GM19438 (cell line): ENCODE results near the gene SUN2.

Experiments
- ATAC-seq: cut with Tn5 transposase; IDR thresholded peaks from one replicate; pipeline ENCODE4 v1.9.1; 2021; ENCODE audit warnings: low read depth; ENCODE audit not compliant: unreplicated experiment

SUN2 gene

GRCh38 chr22:38724176-38724575 lies 31.6 kb downstream of the SUN2 start:
- ATAC-seq: no peak

GRCh38 chr22:38721551-38721950 lies 34.2 kb downstream of the SUN2 start:
- no peak for ATAC-seq

GRCh38 chr22:38720350-38720749 lies 35.4 kb downstream of the SUN2 start:
- no peak for ATAC-seq

DNA sequence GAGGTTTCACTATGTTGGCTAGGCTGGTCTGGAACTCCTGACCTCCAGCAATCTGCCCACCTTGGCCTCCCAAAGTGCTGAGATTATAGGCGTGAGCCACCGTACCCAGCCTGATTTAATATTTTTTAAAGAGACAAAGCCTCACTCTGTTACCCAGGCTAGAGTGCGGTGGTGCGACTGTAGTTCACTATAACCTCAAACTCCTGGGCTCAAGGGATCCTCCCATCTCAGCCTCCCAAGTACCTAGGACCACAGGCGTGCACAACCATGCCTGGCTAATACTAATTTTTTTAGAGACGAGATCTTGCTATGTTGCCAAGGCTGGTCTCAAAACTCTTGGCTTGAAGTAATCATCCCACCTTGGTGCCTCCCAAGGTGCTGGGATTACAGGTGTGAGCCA lies 36.6 kb downstream of the SUN2 start:
- no peak for ATAC-seq

DNA sequence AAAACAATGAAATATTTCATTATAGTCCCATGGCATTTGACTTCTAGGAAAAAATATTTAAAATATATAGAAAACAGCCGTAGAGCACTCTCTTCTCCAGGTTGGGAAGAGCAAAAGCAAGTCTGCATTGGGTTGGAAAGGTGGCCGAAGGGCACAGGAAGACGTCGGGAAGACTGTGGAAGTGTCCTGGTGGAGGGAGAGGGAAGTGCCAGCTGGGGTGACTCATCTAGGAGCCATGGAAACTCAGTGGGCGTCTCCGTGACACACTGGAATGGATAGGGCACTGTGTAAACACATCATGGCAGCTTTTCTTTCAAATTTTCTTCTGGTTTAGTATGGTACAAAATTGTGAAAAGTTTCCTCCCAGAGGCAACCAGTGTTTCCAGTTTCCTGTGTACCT lies 37.4 kb downstream of the SUN2 start:
- no peak for ATAC-seq

DNA sequence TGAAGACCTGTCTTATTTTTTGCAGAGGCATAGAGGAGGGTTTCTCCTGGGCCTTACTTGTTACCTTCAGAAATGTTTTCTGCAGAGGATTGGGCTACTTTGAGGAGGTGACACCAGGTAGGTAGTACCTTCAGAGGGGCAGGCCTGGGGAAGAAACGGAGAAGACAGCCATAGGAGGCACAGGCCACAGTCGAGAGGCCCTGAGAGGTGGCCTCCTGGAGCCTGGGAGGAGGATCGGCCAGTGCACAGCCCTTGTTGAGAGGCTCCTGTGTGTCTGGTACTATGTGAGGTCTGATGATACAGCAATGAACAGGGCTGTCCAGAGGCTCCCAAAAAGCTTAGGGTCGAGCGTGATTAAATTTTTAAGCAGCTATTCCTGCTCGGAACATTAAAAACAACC lies 38.6 kb downstream of the SUN2 start:
- no peak for ATAC-seq

DNA sequence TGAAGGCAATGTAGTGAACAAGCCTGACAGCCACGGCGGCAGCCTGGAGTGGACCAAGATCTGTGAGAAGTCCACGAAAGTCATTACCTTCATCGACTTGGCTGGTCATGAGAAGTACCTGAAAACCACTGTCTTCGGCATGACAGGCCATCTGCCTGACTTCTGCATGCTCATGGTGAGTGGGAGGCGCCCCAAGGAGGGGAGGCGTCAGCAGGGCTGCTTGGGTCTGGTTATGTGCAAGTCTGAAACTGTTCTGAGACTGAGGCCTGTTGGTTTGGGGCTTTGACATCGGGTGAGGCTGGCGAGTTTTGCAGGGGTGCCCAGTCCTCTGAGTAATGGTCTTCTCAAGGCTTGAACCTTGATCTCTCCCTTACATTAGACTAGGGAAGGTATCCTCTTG lies 39.0 kb downstream of the SUN2 start:
- no peak for ATAC-seq

DNA sequence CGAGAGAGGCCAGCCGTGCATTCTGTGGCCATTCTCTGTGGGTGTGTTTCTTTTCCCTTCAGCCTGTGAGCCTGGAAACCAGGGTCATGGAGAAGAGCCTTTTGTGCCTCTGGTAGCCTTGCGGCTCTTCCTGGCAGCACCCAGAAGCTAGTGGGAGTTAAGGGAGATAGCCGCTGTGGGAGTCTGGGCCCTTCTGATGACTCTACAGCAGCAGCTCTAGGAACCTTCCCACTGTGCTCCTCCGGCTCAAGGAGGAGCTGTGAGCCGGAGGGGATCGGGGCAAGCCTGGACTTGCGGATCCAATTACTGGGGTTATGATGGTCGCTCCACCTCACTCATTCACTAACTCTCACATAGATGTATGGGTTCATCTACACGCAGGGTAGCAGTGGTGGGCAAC lies 39.5 kb downstream of the SUN2 start:
- ATAC-seq: no peak

DNA sequence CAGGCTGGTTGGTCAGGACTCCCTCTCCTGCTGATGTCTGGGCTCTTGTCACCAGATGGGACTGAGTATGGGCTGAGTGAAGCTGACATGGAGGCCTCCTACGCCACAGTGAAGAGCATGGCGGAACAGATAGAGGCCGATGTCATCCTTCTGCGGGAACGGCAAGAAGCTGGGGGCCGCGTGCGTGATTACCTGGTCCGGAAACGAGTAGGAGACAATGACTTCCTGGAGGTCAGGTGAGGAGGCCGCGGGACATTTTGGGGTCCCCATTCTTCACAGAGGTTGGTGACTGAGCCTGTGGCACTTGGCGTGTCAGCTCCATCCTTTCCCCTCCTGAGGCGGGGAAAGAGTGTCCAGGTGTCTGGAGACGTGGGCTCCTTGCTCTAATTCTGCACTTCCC lies 39.9 kb downstream of the SUN2 start:
- no peak for ATAC-seq

- no peak for ATAC-seq
These were observed 40.5 kb downstream of the SUN2 start for GRCh38 chr22:38715176-38715764.

DNA sequence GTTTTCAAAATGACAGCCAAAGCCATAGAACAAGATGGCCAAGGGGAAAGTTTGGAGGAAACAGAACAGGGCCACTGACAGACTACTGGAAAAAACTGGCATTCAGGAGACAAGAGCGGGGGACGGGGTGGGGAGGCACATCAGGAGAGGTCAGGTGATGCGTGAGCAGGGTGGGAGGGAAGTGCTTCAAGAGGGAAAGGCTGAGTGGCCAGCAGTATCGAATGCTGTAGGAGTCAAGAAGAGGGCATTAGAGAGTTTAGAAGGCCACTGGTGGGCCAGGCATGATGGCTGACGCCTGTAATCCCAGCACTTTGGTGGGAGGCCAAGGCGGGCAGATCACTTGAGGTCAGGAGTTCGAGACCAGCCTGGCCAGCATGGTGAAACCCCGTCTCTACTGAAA lies 41.9 kb downstream of the SUN2 start:
- no peak for ATAC-seq

DNA sequence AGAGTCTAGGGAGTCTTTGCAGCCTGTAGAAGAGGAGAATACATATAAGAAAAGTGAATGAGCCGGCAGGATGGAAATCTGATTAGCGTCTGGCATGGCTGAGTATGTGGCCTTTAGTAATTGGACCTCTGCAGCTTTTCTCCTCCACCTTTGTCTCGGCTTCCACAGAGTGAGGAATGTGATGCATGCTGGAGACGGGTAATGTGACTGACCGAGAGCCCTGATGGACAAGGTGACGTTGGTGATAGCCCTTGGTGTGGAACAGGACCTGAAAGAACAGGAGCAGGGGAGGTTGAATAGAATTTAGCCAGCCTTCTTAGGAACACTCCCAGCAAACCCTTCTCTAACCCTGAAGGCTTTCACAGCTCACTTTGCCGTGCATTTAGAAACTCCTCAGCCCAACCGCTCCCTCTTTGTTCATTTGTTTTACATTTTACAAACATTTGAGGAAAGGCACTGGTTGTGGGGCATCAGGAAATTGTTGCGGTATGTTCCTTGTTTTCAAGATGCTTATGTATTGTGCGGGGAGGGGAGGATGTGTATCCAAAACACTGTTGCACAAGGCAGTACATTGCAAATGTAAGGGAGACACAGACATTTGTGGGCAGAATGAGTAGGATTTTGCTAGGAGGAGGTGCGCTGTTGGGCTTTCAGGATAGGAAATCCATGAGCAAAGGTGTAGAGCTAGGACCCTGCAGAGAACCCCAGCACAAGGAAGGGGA lies 43.2 kb downstream of the SUN2 start:
- ATAC-seq: no peak

DNA sequence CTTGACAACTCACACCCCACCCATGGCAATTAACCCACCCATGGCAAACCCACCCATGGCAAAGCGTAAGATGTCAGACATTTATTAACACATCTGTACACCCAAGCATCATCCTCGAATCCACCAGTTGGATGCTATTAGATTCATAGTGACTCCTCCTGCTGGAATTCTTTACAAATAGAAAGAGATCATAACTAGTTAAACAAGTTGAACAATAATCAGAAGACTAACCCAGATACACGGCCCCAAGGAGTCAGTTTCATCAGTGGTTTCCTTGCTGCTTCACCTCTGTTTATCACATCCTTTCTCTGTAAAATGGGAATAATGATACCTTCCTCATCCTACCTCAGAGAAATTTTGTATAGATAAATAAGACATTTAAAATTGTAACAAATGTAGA lies 44.9 kb downstream of the SUN2 start:
- ATAC-seq: no peak

DNA sequence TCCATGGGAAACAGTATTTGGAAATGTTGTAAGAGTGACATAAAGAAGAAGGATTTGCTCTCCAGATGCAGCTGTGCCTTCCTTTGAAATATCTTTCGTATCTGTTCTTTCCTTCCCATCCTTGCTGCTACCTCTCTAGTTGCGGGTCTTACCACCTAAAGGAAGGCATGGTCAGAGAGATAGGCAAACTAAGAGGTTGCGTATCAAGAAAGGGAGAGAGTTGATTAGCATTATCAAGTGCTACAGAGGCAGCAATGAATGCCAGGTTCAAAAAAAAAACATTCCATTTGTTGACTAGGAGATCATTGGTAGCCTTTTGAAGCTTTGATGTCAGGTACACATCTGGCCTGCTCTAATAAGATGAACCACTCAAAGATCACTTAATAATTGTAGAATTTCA lies 45.4 kb downstream of the SUN2 start:
- no peak for ATAC-seq

DNA sequence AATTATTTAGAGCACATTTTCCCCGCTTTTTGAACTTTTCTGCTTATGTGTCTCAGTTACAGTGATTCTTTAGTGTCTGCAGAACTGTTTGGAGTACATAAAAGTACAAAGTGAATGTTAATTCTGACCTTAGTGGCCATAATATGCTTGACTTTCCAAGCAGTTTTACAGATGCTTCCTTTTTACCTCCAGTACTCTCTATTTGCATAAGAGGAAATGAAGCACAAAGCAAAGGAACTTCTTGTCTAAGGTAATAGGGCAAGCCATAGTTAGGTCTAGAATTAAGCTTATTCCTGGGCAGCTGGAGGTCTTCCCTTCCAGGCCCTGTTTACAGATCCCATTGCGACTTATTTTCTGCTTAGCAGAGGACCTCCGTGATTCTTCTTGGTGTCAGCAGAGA lies 46.5 kb downstream of the SUN2 start:
- ATAC-seq: no peak

GRCh38 chr22:38707984-38708383 lies 47.8 kb downstream of the SUN2 start:
- ATAC-seq: no peak

DNA sequence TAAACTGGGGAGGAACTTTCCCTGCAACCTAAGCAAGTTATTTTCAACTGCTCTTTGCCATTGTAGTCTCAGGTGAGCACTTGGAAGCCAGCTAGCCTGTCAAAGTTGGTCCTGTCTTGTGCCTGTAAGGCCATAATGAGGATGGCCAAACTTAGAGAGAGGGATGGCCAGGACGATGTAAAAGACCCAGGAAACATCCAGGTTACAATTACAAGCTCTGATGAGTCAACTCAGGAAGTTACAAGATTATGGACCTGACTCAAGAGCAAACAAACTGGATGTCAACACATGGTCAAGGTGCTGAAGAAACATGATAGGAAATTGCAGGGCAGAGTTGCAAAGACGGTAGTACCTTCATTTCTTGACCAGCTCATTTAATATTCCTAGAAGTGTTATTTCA lies 48.5 kb downstream of the SUN2 start:
- ATAC-seq: no peak

- no peak for ATAC-seq
These were observed 49.0 kb downstream of the SUN2 start for GRCh38 chr22:38706901-38707195.

DNA sequence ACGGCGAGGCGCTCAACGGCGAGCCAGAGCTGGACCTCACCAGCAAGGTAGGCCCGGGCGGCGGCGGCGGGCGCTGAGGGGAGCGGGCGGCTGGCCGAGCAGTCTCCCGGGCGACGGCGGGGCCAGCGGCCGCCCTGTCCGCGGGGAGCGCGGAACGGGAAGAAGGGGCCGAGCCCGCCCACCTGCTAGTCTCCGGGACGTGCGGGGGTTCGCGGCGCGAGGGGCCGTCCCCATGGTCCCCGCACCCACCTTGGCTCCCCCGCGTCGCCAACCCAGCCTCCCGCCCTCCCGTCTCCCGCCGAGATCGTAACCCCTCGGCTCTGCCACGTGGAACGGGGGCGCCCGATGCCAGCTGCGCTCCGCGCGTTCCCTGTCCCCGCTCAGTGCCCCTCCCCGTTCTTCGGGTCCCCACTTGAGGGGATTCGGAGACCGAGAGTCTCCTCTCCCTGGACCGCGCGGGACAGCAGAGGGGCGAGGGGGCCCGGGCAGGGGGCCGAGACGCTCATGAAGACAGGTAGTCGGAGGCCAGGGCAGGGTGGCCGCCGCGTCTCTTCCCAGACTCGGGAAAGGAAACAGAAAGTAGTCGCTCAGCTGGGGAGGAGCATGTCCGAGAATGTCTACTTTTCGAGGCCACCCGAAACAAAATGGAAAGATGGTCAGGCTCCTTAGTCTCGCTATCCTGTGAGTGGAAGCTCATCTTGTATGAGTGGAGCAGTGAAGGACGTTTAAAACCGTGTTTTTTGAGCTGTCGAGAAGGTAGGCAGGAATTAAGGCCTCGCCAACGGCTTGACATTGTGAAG lies 49.5 kb downstream of the SUN2 start:
- no peak for ATAC-seq

- peak; percentile 71 for ATAC-seq
These were observed 50.3 kb downstream of the SUN2 start, which contains the start of gene GTPBP1 for GRCh38 chr22:38705235-38706100. Gene GTPBP1 (plus strand): TSS chr22:38705944. CDS start chr22:38705956, 12 bp downstream.

DNA sequence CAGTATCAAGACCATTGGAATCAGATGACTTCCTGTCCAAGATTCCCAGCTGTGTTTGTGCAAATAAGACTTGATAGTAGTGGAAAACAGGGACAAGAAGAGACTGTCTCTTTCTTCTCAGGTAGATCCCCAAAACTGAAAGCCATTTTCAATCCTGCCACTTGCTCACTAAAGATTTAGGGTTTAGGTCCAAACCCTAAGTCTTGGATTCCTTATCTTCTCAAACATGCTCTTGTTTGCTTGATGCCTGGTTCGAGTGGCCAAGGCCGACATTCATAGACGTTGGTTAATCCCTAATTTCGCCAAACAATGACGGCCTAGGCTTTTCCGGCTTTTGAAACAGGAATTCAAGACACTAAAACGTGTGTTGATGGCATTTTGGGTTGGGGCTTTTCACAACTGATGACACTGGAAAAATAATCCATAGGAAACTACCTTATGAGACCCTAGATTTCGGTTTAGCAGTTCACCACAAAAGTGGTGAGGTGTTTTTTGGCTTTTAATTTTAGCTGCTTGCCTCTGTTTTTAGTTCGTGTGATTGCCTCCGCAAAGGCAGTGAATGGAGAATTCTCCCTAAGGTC lies 51.1 kb downstream of the SUN2 start:
- no peak for ATAC-seq
